Hippocampal formation (tissue), 2 donors: Measurements from ENCODE around the gene RPS15.
A peak's percentile ranks its signal among the peaks of the same experiment; 100 is the strongest.
"Not testable (repeated sequence)": the region's sequence is repeated elsewhere in the genome, so short reads cannot be mapped to it uniquely, and the experiment has no call there.

Source experiments
- DNase-seq, 2 donors: peaks; one replicate each; lab custom pipeline; 2025; lab: John Stamatoyannopoulos, UW

RPS15 gene

GRCh38 chr19:1469255-1470054, 31.3 kb downstream of the RPS15 start:
- no peak for DNase-seq

GRCh38 chr19:1470055-1470304, 31.8 kb downstream of the RPS15 start:
- DNase-seq, result no peak

- DNase-seq, result peak in 1 of 2 donors; percentile 25
Measured at GRCh38 chr19:1470305-1471009, 32.3 kb downstream of the RPS15 start.

GRCh38 chr19:1471010-1471514, 32.9 kb downstream of the RPS15 start:
- DNase-seq, result no peak

GRCh38 chr19:1471515-1472160, 33.4 kb downstream of the RPS15 start:
- DNase-seq, result peak in 1 of 2 donors; percentile 45

GRCh38 chr19:1472231-1473084, 34.3 kb downstream of the RPS15 start:
- DNase-seq, result no peak

GRCh38 chr19:1473085-1473851, 35.1 kb downstream of the RPS15 start:
- DNase-seq, result no peak

- peak; percentile 49 to 55 for DNase-seq
Measured at GRCh38 chr19:1474011-1474764, 36.0 kb downstream of the RPS15 start.

GRCh38 chr19:1474765-1475351, 36.7 kb downstream of the RPS15 start:
- no peak for DNase-seq

GRCh38 chr19:1475751-1476437, 37.7 kb downstream of the RPS15 start:
- DNase-seq, result no peak

- not testable (repeated sequence) for DNase-seq
Measured at GRCh38 chr19:1477056-1477455, 38.9 kb downstream of the RPS15 start.

- DNase-seq, result peak; percentile 90 to 91
Measured at GRCh38 chr19:1478934-1479707, 40.9 kb downstream of the RPS15 start, which contains the start of gene C19orf25. Gene C19orf25, minus strand, starts transcription at chr19:1479215. Its CDS starts 312 bp downstream, at chr19:1478903.

- DNase-seq, result no peak
Measured at GRCh38 chr19:1481224-1481892, 43.2 kb downstream of the RPS15 start.

- no peak for DNase-seq
Measured at GRCh38 chr19:1481893-1482360, 43.7 kb downstream of the RPS15 start.

- DNase-seq, result no peak
Measured at GRCh38 chr19:1482361-1483130, 44.4 kb downstream of the RPS15 start.

GRCh38 chr19:1483131-1483978, 45.2 kb downstream of the RPS15 start:
- DNase-seq, result no peak
